ENCODE data around the gene FBXL7.

FBXL7 gene

GRCh38 chr5:15740383-15740782, 240.4 kb downstream of the FBXL7 start:
- DNase-seq (ENCODE audit: extremely low read depth, insufficient read length), result no peak
- Histone ChIP-seq H3K36me3 (ENCODE audit: control insufficient read depth, insufficient read depth, low read length) (no peaks in the 10 kb centered on the region), H3K4me3 (replicated peaks; ENCODE audit: low read depth, low read length) (no peak overlapping the region), H3K27me3 (replicated peaks; ENCODE audit: control insufficient read depth, insufficient read depth, low read length) (no peaks in the 10 kb centered on the region)
- TF ChIP-seq CTCF (IDR thresholded peaks at IDR 0.05; ENCODE audit: insufficient read depth, low read length, poor library complexity, severe bottlenecking), result no peak

- no peaks in the 10 kb centered on the region for H3K27me3 ChIP-seq (replicated peaks; ENCODE audit: control insufficient read depth, insufficient read depth, low read length)
- no peak for DNase-seq (ENCODE audit: extremely low read depth, insufficient read length)
- no peak overlapping the region for H3K4me3 ChIP-seq (replicated peaks; ENCODE audit: low read depth, low read length)
- H3K36me3 ChIP-seq (ENCODE audit: control insufficient read depth, insufficient read depth, low read length), result no peaks in the 10 kb centered on the region
- TF ChIP-seq CTCF (IDR thresholded peaks at IDR 0.05; ENCODE audit: insufficient read depth, low read length, poor library complexity, severe bottlenecking), result no peak
Observed at GRCh38 chr5:15741591-15741990, 241.6 kb downstream of the FBXL7 start.

- Histone ChIP-seq H3K27me3 (replicated peaks; ENCODE audit: control insufficient read depth, insufficient read depth, low read length) (no peaks in the 10 kb centered on the region), H3K4me3 (replicated peaks; ENCODE audit: low read depth, low read length) (no peak overlapping the region), H3K36me3 (ENCODE audit: control insufficient read depth, insufficient read depth, low read length) (no peaks in the 10 kb centered on the region)
- DNase-seq (ENCODE audit: extremely low read depth, insufficient read length), result no peak
- no peak for TF ChIP-seq CTCF (IDR thresholded peaks at IDR 0.05; ENCODE audit: insufficient read depth, low read length, poor library complexity, severe bottlenecking)
Observed at GRCh38 chr5:15746833-15747232, 246.9 kb downstream of the FBXL7 start.

GRCh38 chr5:15748266-15748665, 248.3 kb downstream of the FBXL7 start:
- H3K36me3 ChIP-seq (ENCODE audit: control insufficient read depth, insufficient read depth, low read length), result no peaks in the 10 kb centered on the region
- DNase-seq (ENCODE audit: extremely low read depth, insufficient read length), result no peak
- H3K27me3 ChIP-seq (replicated peaks; ENCODE audit: control insufficient read depth, insufficient read depth, low read length), result no peaks in the 10 kb centered on the region
- no peak for TF ChIP-seq CTCF (IDR thresholded peaks at IDR 0.05; ENCODE audit: insufficient read depth, low read length, poor library complexity, severe bottlenecking)
- no peak overlapping the region for H3K4me3 ChIP-seq (replicated peaks; ENCODE audit: low read depth, low read length)

- H3K27me3 ChIP-seq (replicated peaks; ENCODE audit: control insufficient read depth, insufficient read depth, low read length), result no peaks in the 10 kb centered on the region
- no peak for DNase-seq (ENCODE audit: extremely low read depth, insufficient read length)
- no peaks in the 10 kb centered on the region for H3K36me3 ChIP-seq (ENCODE audit: control insufficient read depth, insufficient read depth, low read length)
- no peak for TF ChIP-seq CTCF (IDR thresholded peaks at IDR 0.05; ENCODE audit: insufficient read depth, low read length, poor library complexity, severe bottlenecking)
- no peak overlapping the region for H3K4me3 ChIP-seq (replicated peaks; ENCODE audit: low read depth, low read length)
Observed at GRCh38 chr5:15752663-15753285, 252.8 kb downstream of the FBXL7 start.

GRCh38 chr5:15753752-15754151, 253.8 kb downstream of the FBXL7 start:
- no peak for TF ChIP-seq CTCF (IDR thresholded peaks at IDR 0.05; ENCODE audit: insufficient read depth, low read length, poor library complexity, severe bottlenecking)
- Histone ChIP-seq H3K27me3 (replicated peaks; ENCODE audit: control insufficient read depth, insufficient read depth, low read length) (no peaks in the 10 kb centered on the region), H3K36me3 (ENCODE audit: control insufficient read depth, insufficient read depth, low read length) (no peaks in the 10 kb centered on the region), H3K4me3 (replicated peaks; ENCODE audit: low read depth, low read length) (no peak overlapping the region)
- DNase-seq (ENCODE audit: extremely low read depth, insufficient read length), result no peak
